H1 (cell line): ENCODE results near the gene SHISAL1. TPM values are rescaled to one million over a fixed set of nuclear protein-coding genes. Genes with fewer than 3 reads are reported as not detected.

Experiments used
- CTCF ChIA-PET: fragments of 300-600 bp; sonication (Branson Sonifier 250); formaldehyde crosslinking; loops from one replicate; lab custom pipeline; 2021; ENCODE audit not compliant: partially characterized antibody; lab: Charles Lee
- POLR2A ChIA-PET: fragments of 300-600 bp; sonication (Branson Sonifier 250); formaldehyde crosslinking; loops from one replicate; lab custom pipeline; 2021; ENCODE audit warnings: inconsistent platforms; ENCODE audit not compliant: partially characterized antibody; lab: Charles Lee
- DNase-seq, 2 experiments: peaks; one replicate each; pipeline versions ENCODE4 v3.0.0 to v3.0.0-alpha.2; 2010 to 2022; ENCODE audit warnings: low spot score in 2 of 2, low read depth in 1 of 2, mixed read lengths in 1 of 2
- FAIRE-seq: peaks from 2 replicates; lab custom pipeline; 2011; peaks lifted over from hg19 to GRCh38; lab: Jason Lieb, UNC
- H2AFZ ChIP-seq: 2 replicates; pipeline ENCODE4 v1.8.1; 2012; ENCODE audit warnings: low read length, inconsistent platforms
- H2AK5ac ChIP-seq: 2 replicates; pipeline ENCODE4 v1.6.1; 2013; ENCODE audit warnings: low read depth, low read length
- H2BK120ac ChIP-seq: replicated peaks from 2 replicates; pipeline ENCODE3; 2013; ENCODE audit warnings: low read depth, low read length, inconsistent platforms
- H2BK12ac ChIP-seq: 2 replicates; pipeline ENCODE4 v1.6.1; 2013; ENCODE audit warnings: low read depth, low read length
- H2BK15ac ChIP-seq: 2 replicates; pipeline ENCODE4 v1.6.1; 2013; ENCODE audit warnings: low read length
- H2BK20ac ChIP-seq: 2 replicates; pipeline ENCODE4 v1.6.1; 2013; ENCODE audit warnings: low read length
- H2BK5ac ChIP-seq: 2 replicates; pipeline ENCODE4 v1.6.1; 2013; ENCODE audit warnings: low read depth, low read length
- H3K14ac ChIP-seq: 2 replicates; pipeline ENCODE4 v1.6.1; 2013; ENCODE audit warnings: inconsistent platforms; ENCODE audit not compliant: insufficient read length
- H3K18ac ChIP-seq: 2 replicates; pipeline ENCODE4 v1.6.1; 2013; ENCODE audit warnings: low read length; ENCODE audit errors: extremely low read depth
- H3K23ac ChIP-seq: 2 replicates; pipeline ENCODE4 v1.6.1; 2013; ENCODE audit warnings: inconsistent platforms; ENCODE audit not compliant: insufficient read length
- H3K23me2 ChIP-seq: 2 replicates; pipeline ENCODE4 v1.6.1; 2013; ENCODE audit warnings: low read depth, low read length
- H3K27ac ChIP-seq: 2 replicates; pipeline ENCODE4 v1.6.1; 2011; ENCODE audit warnings: low read depth, low read length, inconsistent platforms
- H3K27me3 ChIP-seq, 4 experiments: replicated peaks in 1 of 4; 1 replicate in 1 of 4; 2 replicates in 3 of 4; pipeline versions ENCODE4 v1.6.1 to v1.8.1; 2011 to 2013; ENCODE audit warnings: low read length in 3 of 4, mild to moderate bottlenecking in 3 of 4, inconsistent platforms in 2 of 4, mixed read lengths in 2 of 4, moderate library complexity in 1 of 4; ENCODE audit not compliant: control insufficient read depth in 3 of 4, insufficient read depth in 3 of 4; ENCODE audit errors: extremely low read depth in 1 of 4
- H3K36me3 ChIP-seq, 4 experiments: 2 replicates each; pipeline versions ENCODE4 v1.6.1 to v1.8.1; 2011 to 2013; ENCODE audit warnings: mild to moderate bottlenecking in 4 of 4, low read length in 3 of 4, moderate library complexity in 2 of 4, control low read depth in 1 of 4, inconsistent platforms in 1 of 4; ENCODE audit not compliant: insufficient read depth in 4 of 4, control insufficient read depth in 2 of 4
- H3K4ac ChIP-seq: replicated peaks from 2 replicates; pipeline ENCODE3; 2013; ENCODE audit warnings: low read length, low read depth, mixed read lengths, inconsistent platforms; ENCODE audit not compliant: insufficient read length
- H3K4me1 ChIP-seq, 4 experiments: replicated peaks in 1 of 4; 1 replicate in 1 of 4; 2 replicates in 3 of 4; pipeline versions ENCODE4 v1.6.1 to v1.8.1; 2011 to 2013; ENCODE audit warnings: low read length in 3 of 4, inconsistent platforms in 2 of 4, mixed read lengths in 1 of 4; ENCODE audit not compliant: insufficient read depth in 4 of 4, control insufficient read depth in 3 of 4
- H3K4me2 ChIP-seq, 2 experiments: 2 replicates each; pipeline versions ENCODE4 v1.6.1 to v1.8.1; 2011 to 2013; ENCODE audit warnings: low read depth in 2 of 2, low read length in 2 of 2, control low read depth in 1 of 2, inconsistent platforms in 1 of 2, mild to moderate bottlenecking in 1 of 2; ENCODE audit not compliant: insufficient read depth in 1 of 2
- H3K4me3 ChIP-seq, 4 experiments: fragments of 200-600, 300-600 bp in 1 of 4; sonication (generic), shearing (Covaris generic), sonication (Bioruptor Twin) in 1 of 4; 2 replicates each; pipeline versions ENCODE4 v1.5.1 to v1.8.1; 2011 to 2016; ENCODE audit warnings: low read length in 4 of 4, low read depth in 3 of 4, control low read depth in 2 of 4, inconsistent platforms in 2 of 4, mild to moderate bottlenecking in 2 of 4, mixed read lengths in 1 of 4, moderate library complexity in 1 of 4; ENCODE audit not compliant: insufficient read depth in 2 of 4; ENCODE audit errors: extremely low read depth in 1 of 4
- H3K56ac ChIP-seq: replicated peaks from 2 replicates; pipeline ENCODE3; 2013; ENCODE audit warnings: low read depth, mild to moderate bottlenecking, mixed read lengths, low read length, inconsistent platforms; ENCODE audit not compliant: insufficient read length
- H3K79me1 ChIP-seq: 2 replicates; pipeline ENCODE4 v1.6.1; 2013; ENCODE audit warnings: low read depth, low read length, control low read depth
- H3K79me2 ChIP-seq, 2 experiments: 2 replicates each; pipeline versions ENCODE4 v1.6.1 to v1.8.1; 2012 to 2013; ENCODE audit warnings: low read length in 2 of 2, mild to moderate bottlenecking in 2 of 2, inconsistent platforms in 1 of 2; ENCODE audit not compliant: insufficient read depth in 2 of 2, control insufficient read depth in 1 of 2
- H3K9ac ChIP-seq, 4 experiments: replicated peaks in 1 of 4; 1 replicate in 1 of 4; 2 replicates in 3 of 4; pipeline versions ENCODE4 v1.6.1 to v1.8.1; 2011 to 2013; ENCODE audit warnings: low read depth in 3 of 4, low read length in 3 of 4, control low read depth in 2 of 4, mild to moderate bottlenecking in 2 of 4, moderate library complexity in 2 of 4, inconsistent platforms in 1 of 4; ENCODE audit errors: extremely low read depth in 1 of 4
- H3K9me3 ChIP-seq, 2 experiments: 2 replicates each; pipeline versions ENCODE4 v1.6.1 to v1.8.1; 2012 to 2013; ENCODE audit warnings: mild to moderate bottlenecking in 2 of 2, moderate library complexity in 2 of 2, control low read depth in 1 of 2, inconsistent platforms in 1 of 2, low read depth in 1 of 2, low read length in 1 of 2, mixed read lengths in 1 of 2; ENCODE audit not compliant: insufficient read depth in 2 of 2
- H4K20me1 ChIP-seq, 2 experiments: replicated peaks in 1 of 2; 2 replicates each; pipeline versions ENCODE3 to v1.8.1; 2011 to 2013; ENCODE audit warnings: inconsistent platforms in 2 of 2, low read length in 2 of 2, mild to moderate bottlenecking in 1 of 2; ENCODE audit not compliant: insufficient read depth in 2 of 2, control insufficient read depth in 1 of 2
- H4K5ac ChIP-seq: 2 replicates; pipeline ENCODE4 v1.6.1; 2013; ENCODE audit warnings: low read length, low read depth, mixed read lengths, inconsistent platforms; ENCODE audit not compliant: insufficient read length
- H4K8ac ChIP-seq: 2 replicates; pipeline ENCODE4 v1.8.0; 2013; ENCODE audit warnings: mild to moderate bottlenecking, moderate library complexity, low read length, inconsistent platforms; ENCODE audit not compliant: insufficient read depth; ENCODE audit errors: extremely low read depth
- H4K91ac ChIP-seq: replicated peaks from 2 replicates; pipeline ENCODE3; 2013; ENCODE audit warnings: low read length, mixed read lengths, inconsistent platforms; ENCODE audit not compliant: insufficient read length
- BCL11A ChIP-seq, 2 experiments: IDR thresholded peaks; one replicate each; pipeline ENCODE4 v1.6.1; 2011; ENCODE audit warnings: low read depth in 2 of 2, low read length in 2 of 2, mild to moderate bottlenecking in 2 of 2
- EGR1 ChIP-seq: IDR thresholded peaks from 2 replicates; pipeline ENCODE4 v1.6.1; 2011; ENCODE audit warnings: low read depth, low read length, borderline replicate concordance
- GTF2F1 ChIP-seq: IDR thresholded peaks from 2 replicates; pipeline ENCODE4 v1.6.1; 2012; ENCODE audit warnings: low read depth, low read length, improper control_type of control experiment, borderline replicate concordance
- KDM4A ChIP-seq: IDR thresholded peaks from one replicate; pipeline ENCODE4 v1.7.1; 2012; ENCODE audit warnings: low read depth, mild to moderate bottlenecking, moderate library complexity, low read length, inconsistent platforms; ENCODE audit not compliant: severe bottlenecking
- PHF8 ChIP-seq: fragments of 200-600 bp; sonication (generic); conservative IDR thresholded peaks from 2 replicates; pipeline ENCODE4 v1.7.1; 2012; ENCODE audit warnings: low read depth, mild to moderate bottlenecking, inconsistent platforms, low read length, moderate library complexity
- POLR2AphosphoS5 ChIP-seq: IDR thresholded peaks from 2 replicates; pipeline ENCODE4 v1.6.1; 2011; ENCODE audit warnings: low read depth, low read length
- SP4 ChIP-seq: IDR thresholded peaks from 2 replicates; pipeline ENCODE4 v1.6.1; 2012; ENCODE audit warnings: low read length, inconsistent platforms
- WGBS, 2 experiments: shearing (Covaris generic) in 1 of 2; methylation state at CpG; one replicate each; pipeline versions ENCODE4 v1.1.6 to v1.1.7; 2013 to 2015; ENCODE audit warnings: low lambda C conversion rate in 2 of 2, mixed read lengths in 2 of 2, inconsistent platforms in 1 of 2, low coverage in 1 of 2, missing lambda C conversion rate in 1 of 2; ENCODE audit not compliant: insufficient replicate concordance in 2 of 2, insufficient coverage in 1 of 2, insufficient read length in 1 of 2; ENCODE audit errors: extremely low coverage in 1 of 2, missing lambda C conversion rate in 1 of 2; 5-methylcytosine and 5-hydroxymethylcytosine counted together
- polyA plus RNA-seq, 7 experiments: library from polyadenylated mRNA; depleted of rRNA in 3 of 7; stranded (reverse) in 5 of 7; unstranded in 2 of 7; fragments of >200 nt in 5 of 7; fragments of 200-250 nt in 2 of 7; gene quantifications; 1 replicate in 5 of 7; 2 replicates in 1 of 7; 4 replicates in 1 of 7; pipeline versions ENCODE4 v1.2.1 to v1.2.3, GENCODE V29; 2011 to 2013; ENCODE audit warnings: missing spikeins in 2 of 7, mixed read lengths in 2 of 7
- total RNA-seq: library from RNA; stranded (reverse); fragmentation: NEBNext Ultra II Directional; extraction: Animal tissue kit (Norgen Biotek cat#: 25700); gene quantifications from 2 replicates; pipeline ENCODE4 v1.2.1, GENCODE V29; 2021

Gene SHISAL1
- total and polyA plus RNA-seq, 2 of the 8 experiments (the other 6 are each of a cell fraction or from before 2014, with no cell fraction given): 3.7 to 5.8 TPM

GRCh38 chr22:44287741-44288140 is 25.0 kb downstream of the SHISAL1 start:
- POLR2A ChIA-PET: no interaction called here
- no peaks in the 10 kb centered on the region for H3K27me3 ChIP-seq
- H2BK12ac ChIP-seq: 0 out of 2 replicates have a peak overlapping the region, but pooled peaks have one; percentile 9
- TF ChIP-seq EGR1: no peak
- TF ChIP-seq POLR2AphosphoS5: no peak
- no peak for TF ChIP-seq PHF8
- TF ChIP-seq BCL11A (IDR thresholded peaks at IDR 0.05; ENCODE audit: low read depth in 2 of 2, low read length in 2 of 2): no peak
- no peak for TF ChIP-seq GTF2F1
- TF ChIP-seq KDM4A: no peak
- no peak for TF ChIP-seq SP4
- H3K14ac ChIP-seq: no peak overlapping the region
- H4K8ac ChIP-seq: peak overlapping the region; percentile 12; the same call in 1 of the 2 replicates
- no peak overlapping the region for H3K9ac ChIP-seq
- no peaks in the 10 kb centered on the region for H3K23me2 ChIP-seq
- no peaks in the 10 kb centered on the region for H4K20me1 ChIP-seq
- H2BK20ac ChIP-seq: 0 out of 2 replicates have a peak overlapping the region, but pooled peaks have one; percentile 61
- no peak overlapping the region for H4K5ac ChIP-seq
- DNase-seq (no peak), FAIRE-seq (no peak)
- no peak overlapping the region for H3K27ac ChIP-seq
- no peak overlapping the region for H3K23ac ChIP-seq
- H3K18ac ChIP-seq: no peak overlapping the region
- H3K4ac ChIP-seq: peak overlapping the region; percentile 66
- no peak overlapping the region for H2AFZ ChIP-seq
- WGBS, 2 experiments: 92% methylated on average over 13 of the region's 13 CpGs; no CpG with 5 or more reads in 1 of the 2 experiments
- peak overlapping the region; percentile 22 for H4K91ac ChIP-seq
- no peaks in the 10 kb centered on the region for H3K36me3 ChIP-seq
- peaks cover 2 to 20% (median 10%) of the 10 kb centered on the region in 4 experiments for H3K4me1 ChIP-seq
- H3K4me3 ChIP-seq: no peak overlapping the region
- no peaks in the 10 kb centered on the region for H3K79me1 ChIP-seq
- no peaks in the 10 kb centered on the region for H3K9me3 ChIP-seq
- CTCF ChIA-PET: interaction anchor here (0.6 to 2.5 kb wide), 8 partner anchors 11 to 278 kb away, joined by 3 to 7 read pairs (median 3); no protein-coding TSS in a partner anchor
- no peak overlapping the region for H2AK5ac ChIP-seq
- H3K79me2 ChIP-seq: no peaks in the 10 kb centered on the region
- H2BK15ac ChIP-seq: 0 out of 2 replicates have a peak overlapping the region, but pooled peaks have one; percentile 72
- no peak overlapping the region for H2BK120ac ChIP-seq
- no peak overlapping the region for H2BK5ac ChIP-seq
- no peak overlapping the region for H3K56ac ChIP-seq
- H3K4me2 ChIP-seq: no peak overlapping the region
